Measurements from ENCODE around the gene TBC1D22A.
"Not testable (repeated sequence)": the region's sequence is repeated elsewhere in the genome, so short reads cannot be mapped to it uniquely, and the experiment has no call there.

TBC1D22A gene

DNA sequence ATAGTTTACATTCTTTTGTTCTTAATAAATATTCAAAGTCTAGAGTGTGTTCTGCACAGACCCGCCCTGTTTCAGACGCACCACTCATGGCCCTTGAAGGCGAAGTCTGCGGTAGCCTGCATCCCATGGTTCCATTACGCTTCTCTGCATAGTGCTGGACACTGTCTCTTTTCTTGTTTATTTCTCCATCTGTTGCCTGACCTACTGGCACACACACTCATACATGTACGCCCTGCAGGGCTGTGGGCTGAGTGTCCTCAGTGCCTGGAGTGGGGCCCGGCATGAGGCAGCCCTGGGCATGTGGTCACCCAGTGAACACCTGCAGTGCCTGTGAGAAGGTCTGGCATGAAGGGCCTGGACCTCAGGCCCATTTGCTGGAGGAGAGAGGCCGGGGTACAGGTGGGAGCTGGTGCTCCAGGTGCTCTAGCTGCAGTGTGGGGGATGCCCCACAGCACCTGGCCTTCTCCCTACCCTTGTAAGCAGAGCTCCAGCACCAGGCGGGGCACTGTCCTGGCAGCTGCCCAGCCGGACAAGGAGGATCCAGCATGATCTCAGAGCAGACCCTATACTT is 404.1 kb downstream of the TBC1D22A start:
- no peak for DNase-seq

DNA sequence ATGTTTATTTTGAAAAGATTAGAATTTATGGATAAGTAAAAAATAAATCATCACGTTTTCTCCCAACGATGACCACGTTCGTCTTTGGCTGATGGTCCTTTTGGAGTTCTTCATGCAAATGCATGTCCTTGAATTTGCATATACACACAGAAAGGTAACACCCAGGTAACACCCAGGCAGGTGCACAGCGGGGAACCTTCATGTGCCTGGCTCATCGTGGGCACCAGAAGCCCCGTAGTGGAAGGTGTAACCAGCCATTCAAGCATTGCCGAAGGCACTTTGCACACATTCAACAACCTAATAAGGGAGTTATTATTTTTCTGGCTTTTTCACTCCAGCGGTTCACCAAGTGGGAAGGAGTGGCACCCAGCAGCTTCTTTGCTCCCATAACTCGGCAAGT is 404.6 kb downstream of the TBC1D22A start:
- no peak for DNase-seq

DNA sequence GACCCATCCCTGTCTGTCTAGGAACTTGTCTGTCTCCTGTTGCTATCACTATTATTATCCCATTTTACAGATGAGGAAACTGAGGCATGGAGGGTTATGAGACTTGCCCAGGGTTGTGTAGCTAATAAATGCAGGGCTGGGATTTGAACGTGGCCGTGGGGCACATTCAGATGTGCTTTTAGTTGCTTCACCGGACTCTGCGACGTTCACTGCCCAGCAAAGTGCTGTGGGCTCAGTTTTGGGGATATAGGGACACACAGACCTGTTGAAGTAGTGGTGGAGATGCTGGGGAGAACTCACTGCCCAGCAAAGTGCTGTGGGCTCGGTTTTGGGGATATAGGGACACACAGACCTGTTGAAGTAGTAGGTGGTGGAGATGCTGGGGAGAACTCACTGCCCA is 405.5 kb downstream of the TBC1D22A start:
- DNase-seq: not testable (repeated sequence)

DNA sequence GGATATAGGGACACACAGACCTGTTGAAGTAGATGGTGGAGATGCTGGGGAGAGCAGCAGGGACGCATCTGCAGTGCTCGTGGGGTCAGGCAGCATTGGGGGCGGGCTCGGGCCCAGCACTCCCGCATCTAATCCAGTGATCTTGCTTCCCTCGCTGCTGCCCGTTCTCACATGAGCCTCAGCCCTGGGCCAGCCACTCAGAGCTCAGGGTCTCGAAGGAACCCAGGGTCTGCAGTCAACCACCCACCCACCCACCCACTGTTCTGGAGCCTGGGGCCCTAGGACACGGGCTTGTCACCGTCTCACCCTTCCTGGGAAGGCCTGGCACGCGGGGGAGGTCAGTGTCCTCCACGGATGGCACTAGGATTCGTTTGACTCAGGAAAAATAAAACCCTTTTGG is 406.0 kb downstream of the TBC1D22A start:
- no peak for DNase-seq

DNA sequence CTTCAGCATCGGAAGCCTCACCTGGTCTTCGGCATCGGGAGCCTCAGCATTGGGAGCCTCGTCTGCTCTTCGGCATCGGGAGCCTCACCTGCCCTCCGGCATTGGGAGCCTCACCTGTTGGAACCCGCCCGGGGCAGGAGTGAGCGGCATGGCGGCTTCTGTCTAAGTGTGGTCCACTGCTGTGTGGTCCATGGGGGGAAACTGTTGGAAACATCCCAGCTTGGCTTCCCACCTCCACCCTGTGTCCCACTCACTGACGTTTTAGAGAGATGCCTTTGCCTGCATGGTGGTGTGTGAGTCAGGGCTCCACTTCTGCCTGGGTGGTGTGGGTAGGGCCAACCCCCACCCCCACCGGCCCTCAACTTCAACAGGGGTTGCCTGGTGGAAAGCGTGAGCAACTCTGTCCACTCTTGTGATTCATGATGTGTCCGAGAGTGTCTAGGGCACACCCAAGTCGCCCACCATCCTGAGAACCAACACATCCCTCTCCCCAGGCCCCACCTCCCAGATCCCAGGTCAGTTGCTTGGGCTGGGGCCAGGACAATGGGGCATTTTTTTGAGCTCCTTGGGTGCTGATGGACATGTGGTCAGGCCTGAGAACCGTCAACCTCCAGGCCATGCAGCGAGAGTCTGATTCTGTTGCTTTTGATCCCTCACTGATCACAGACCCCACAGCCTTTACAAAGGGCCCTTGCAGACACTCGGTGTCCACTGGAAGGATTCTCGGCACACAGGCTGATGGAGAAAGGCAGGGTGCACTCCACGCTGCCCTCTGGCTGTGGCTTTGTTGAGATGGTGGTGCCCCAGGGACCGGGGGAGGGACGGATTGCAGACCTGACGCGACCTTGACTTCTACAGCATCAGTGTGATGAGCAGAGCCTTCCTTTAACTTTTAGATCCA is 406.7 kb downstream of the TBC1D22A start:
- no peak for DNase-seq

DNA sequence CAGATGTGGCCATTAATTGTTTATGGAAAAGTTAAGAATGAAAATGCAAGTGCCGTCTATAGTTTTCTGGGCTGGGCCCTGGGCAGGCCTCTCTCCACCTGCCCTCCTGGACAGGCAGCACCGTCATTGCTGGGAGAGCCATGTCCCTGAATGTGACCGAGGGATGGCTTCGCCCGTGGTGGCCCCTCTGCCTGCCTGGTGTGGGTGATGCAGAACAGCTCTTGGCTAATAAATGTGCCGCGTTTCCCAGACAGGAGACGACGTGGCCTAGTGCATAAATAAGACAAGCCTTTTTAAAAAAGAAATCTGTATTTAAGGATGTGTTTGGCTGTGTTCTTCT is 407.3 kb downstream of the TBC1D22A start:
- no peak for DNase-seq

DNA sequence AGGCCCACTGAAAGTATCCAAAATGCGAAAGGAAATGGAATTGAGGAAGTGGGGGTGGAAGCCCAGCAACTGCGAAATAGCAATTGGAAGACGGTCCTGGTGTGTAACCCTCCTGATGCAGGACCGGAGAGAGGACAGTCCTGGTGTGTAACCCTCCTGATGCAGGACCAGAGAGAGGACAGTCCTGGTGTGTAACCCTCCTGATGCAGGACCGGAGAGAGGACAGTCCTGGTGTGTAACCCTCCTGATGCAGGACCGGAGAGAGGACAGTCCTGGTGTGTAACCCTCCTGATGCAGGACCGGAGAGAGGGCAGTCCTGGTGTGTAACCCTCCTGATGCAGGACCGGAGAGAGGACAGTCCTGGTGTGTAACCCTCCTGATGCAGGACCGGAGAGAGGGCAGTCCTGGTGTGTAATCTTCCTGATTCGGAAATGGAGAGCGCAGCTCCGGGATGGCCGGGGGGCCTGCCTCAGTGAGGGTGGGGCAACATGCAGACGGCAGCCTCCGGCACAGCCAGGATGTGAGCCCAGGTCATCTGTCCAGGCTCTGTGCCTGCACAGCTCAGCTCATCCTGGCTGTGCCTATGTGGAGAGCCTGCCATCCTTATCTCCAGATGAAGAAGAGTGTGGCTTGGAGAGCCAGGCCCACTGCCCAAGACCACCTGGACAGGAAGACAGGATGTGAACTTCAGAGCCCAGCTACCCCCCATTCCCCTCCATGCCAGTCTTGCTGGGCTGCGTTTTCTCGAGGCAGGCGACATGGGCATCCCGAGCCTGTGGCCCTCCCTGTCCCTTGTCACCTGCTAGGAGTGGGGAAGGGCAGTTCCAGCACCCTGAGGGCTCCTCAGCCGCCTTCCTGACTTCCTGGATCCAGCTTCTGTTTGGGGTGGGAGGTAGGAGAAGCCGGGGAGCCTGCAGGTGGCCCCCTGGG is 408.3 kb downstream of the TBC1D22A start:
- DNase-seq: not testable (repeated sequence)

DNA sequence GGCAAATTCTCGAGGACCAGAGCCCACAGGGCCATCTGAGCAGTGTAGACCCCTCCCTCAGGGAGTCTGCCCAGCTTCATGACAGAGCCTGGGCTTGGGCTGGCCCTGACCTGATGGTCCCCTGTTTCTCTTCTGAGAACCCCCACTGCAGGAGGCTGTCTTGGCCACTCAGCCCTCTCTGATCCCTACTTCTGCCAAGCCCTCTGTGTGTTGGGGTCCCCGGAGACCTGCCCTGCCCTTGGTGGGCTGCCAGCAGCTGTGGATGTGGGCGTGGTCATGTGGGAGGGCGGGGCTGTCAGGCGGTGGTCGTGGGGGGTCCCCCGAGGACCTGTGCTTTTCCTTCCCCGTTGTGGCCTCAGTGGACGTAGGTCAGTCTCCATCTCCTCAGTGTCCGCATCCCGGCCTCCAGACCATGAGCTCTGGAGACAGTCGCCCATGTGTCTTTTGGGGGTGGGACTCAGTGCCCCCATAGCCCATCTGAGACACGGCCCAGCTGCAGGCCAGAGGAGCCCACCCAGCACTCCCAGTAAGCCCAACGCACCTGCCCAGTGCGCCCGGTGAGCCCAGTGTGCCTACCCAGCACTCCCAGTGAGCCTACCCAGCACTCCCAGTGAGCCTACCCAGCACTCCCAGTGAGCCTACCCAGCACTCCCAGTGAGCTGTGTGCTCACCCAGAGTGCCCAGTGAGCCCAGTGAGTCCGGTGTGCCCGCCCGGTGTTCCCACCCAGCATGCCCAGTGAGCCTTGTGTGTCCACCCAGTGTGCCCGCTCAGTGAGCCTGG is 409.2 kb downstream of the TBC1D22A start:
- no peak for DNase-seq

DNA sequence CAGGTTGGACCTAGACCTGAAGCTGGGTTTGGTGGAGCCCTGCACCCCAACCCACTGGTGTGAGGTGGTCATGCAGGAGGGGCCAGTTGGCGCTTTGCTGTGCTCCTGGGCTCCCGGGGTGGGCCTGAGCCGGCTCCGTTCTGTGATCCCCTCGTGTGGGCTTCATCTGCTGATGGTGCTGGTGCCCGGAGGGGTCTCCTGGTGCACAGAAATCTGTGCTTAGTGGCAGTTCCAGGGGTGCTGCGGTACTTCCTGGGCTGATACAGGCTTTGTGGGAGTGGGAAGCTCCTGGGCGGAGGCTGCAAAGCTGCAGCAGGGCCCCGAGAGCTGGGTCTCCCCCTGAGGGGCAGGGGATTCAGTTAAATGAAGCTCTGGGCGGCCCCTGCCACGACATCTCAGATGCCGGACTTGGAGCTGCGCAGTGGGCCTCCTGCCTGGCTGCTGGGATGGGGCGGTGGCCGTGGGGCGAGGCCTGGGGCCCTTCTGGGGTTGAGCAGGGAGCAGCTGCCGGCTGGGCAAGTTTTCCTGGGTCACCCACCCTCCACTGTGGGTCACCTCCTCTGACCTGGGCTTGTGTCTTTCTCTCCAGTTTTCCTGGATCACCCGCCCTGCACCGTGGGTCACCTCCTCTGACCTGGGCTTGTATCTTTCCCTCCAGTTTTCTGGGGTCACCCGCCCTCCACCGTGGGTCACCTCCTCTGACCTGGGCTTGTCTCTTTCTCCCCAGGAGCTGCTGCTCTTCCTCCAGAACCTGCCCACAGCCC is 410.5 kb downstream of the TBC1D22A start:
- no peak for DNase-seq

DNA sequence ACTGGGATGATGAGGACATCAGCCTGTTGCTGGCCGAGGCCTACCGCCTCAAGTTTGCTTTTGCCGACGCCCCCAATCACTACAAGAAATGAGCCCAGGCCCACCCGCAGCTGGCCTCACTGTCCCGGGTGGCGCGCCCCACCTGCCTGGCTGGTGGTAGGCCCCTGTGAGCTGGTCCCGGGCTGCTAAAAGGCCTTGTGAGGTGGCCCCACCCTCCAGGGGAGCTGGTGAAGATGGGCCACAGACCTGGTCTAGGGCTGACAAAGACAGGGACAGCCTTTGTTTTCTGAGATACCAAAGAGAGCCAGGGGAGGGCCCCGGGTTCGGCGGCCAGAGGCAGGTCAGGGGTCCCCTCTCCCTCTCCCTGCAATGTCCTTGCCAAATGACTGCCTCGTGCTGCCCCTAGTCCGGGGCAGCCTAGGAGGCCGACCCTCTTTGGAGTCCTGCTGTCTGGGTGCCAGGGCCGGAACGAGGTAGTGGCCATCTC is 411.1 kb downstream of the TBC1D22A start:
- DNase-seq: no peak

DNA sequence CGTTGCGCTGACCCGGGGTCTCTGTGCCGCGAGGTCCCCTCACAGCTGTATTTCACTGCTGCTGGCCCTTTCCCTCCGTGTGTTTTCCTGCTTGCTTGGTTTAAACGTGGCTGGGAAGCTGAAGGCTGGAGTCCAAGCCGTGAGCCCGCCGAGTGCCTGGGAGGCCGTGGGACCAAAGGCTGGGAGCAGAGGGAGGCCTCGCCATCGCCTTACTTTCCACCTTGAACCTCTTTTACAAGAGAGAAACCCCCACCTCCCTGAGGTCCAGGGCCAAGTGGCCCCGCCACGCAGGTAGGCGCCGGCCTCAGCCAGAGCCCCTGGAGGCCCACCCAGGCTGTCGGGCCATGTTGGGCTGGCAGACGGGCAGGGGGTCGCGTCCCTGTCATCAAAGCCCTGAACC is 411.6 kb downstream of the TBC1D22A start:
- DNase-seq: no peak

DNA sequence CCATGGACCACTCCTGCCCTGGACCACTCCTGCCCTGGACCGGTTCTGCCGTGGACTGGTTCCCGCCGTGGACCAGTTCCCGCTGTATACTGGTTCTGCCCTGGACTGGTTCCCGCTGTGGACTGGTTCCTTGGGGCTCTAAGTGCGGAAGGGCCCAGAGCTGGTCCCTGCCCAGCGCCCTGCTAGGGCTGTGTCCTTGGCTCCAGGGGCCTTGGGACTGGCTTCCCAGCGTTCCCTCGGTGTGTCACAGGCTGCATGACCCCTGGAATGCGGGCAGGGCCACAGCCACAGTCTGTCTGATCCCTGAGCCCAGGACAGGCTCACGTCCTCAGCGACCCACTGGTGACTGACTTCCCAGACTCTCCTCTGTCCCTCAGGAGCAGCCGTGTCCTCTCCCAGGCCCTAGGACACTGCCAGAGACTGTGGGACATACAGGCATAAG is 412.2 kb downstream of the TBC1D22A start:
- DNase-seq: no peak

DNA sequence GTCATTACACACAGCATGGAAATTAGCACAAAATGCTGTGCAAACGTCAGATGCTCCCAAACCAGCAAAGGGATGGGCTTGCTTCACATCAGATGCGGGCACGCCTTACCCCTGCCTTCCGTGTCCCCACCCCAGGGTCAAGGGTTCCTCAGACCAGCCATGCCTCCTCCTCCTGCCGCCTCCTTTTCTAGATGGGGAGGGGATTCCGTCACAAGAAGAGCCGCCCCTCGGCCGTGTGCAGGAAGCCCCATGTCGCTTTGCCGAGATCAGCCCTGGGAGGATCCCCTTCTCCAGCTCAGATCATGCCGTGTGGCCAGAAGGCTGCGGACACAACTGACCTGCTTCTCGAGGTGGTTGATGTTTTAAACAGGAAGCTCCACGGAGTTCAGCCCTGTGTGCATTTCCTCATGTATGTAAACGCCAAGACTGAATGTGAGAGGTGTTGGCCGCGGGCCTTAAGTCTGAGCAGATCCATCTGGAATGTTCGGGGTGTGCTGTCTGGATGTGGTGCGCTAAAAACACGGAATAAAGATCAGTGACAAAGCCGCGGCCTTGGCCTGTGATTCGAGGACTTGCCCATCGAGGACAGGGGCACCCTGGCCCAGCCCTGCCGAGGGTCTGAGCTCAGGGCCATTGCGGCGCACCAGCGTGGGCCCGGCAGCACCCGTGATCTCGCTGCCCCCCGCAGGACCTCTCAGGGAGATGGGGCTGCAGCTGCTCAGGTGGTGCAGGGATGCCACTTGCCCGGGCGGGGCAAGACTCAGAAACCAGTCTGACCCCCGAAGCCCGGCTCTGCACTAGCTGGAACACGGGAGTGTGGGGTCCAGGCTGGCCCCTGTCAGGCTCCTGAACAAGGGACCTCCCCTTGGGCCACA is 412.9 kb downstream of the TBC1D22A start:
- no peak for DNase-seq

DNA sequence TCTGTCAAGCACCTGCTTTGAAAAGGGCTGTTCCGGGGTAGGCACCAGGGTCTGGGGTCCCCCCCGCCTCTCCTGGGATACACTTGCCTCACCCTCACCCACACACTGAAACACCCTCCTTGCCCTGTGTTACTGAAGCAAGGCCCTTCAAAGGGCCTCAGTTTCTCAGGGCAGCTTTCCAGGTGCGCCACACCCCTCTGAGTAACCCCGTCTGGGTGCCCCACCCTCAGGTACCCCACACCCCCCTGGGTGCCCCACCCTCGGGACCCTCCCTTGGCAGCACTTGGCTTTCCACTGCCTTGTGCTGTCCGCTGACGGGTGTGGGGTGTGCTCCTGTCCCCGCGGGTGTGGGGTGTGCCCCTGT is 413.6 kb downstream of the TBC1D22A start:
- no peak for DNase-seq

DNA sequence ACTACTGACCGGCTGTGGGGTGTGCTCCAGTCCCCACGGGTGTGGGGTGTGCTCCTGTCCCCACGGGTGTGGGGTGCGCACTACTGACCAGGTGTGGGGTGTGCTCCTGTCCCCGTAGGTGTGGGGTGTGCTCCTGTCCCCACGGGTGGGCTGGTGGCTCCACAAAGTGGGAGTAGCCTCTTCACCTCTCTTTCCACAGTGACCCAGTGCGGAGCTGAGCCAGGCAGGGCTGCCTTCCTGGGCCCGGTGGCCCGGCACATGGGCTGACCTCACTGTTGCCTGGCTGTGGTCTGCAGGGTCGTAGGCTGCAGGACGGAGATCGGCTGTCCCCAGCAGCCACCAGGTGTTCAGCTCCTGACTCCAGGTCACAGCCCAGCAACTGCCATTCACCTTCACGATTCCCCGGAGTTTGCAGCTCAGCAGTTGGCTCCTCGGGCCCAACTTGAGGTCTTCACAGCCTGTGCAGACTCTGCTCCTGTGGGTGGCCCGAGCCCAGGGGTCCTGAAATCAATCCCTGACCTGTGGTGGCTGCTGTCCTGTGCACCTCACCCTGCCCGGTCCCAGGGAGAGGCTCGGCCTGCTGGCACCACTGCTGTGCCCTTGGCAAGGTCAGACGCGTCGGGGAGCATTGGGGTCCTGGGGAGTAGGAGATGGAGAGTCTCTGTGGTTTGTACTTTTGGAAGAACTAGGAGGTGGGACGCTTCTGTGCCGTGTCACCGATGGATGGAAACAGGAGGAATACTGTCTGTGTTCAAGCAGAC is 414.3 kb downstream of the TBC1D22A start:
- DNase-seq: no peak

DNA sequence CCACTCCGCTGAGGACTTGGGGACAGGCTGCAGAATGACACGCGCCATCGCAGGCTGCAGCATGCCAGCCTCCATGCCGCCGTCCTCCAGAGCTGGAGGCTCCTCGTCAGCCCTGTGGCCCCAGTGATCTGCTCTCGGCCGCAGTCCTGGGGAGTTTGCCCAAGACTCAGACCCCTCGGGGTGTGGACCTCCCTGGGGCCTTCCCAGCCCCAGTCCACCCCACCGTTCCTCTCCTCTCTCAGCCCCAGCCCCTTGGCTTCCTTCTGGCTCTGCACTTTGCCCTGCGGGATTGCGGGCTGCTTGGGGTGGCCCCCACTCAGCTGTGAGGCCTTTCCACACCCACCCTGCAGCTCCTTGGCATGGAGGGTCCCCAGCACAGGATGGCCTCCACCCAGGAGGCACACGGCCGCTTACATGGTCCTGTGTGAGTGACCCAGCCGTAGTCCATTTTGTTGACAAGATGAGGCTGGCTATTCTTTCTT is 414.9 kb downstream of the TBC1D22A start:
- no peak for DNase-seq

DNA sequence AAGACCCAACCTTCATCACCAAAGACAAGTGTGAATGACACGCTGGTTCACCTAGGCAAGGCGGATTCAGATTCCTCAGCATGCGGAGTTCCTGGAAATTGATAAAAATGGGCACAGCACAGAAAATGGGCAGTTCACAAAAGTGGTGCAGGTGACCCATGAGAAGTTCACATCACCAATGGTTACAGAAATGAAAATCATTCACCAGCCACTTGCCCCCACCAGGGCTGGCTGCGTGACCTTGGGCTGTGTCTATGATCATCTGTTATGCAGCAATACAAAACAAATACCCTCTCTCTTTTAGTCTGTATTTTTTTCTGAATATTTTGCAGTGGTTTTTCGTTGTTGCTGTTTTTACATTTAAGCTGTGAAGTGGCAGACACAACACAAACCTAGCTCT is 415.9 kb downstream of the TBC1D22A start:
- no peak for DNase-seq

DNA sequence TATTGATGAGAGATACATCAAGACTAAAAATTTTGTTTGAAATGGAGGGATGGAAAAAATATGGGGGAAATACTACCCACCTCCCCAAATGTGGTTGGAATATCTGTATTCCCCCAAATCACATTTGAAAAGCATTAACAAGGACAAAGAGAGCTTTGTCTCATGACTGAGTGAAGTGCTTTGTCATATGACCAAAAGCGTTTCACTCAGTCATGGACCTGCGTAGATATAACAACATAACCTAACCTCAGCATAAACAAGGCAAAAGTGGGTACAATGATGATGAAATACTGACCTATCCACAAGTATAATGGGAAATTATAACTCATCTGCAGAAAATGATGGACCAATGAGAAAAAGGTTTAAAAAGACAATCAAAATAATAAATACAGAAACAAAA is 418.3 kb downstream of the TBC1D22A start:
- no peak for DNase-seq

DNA sequence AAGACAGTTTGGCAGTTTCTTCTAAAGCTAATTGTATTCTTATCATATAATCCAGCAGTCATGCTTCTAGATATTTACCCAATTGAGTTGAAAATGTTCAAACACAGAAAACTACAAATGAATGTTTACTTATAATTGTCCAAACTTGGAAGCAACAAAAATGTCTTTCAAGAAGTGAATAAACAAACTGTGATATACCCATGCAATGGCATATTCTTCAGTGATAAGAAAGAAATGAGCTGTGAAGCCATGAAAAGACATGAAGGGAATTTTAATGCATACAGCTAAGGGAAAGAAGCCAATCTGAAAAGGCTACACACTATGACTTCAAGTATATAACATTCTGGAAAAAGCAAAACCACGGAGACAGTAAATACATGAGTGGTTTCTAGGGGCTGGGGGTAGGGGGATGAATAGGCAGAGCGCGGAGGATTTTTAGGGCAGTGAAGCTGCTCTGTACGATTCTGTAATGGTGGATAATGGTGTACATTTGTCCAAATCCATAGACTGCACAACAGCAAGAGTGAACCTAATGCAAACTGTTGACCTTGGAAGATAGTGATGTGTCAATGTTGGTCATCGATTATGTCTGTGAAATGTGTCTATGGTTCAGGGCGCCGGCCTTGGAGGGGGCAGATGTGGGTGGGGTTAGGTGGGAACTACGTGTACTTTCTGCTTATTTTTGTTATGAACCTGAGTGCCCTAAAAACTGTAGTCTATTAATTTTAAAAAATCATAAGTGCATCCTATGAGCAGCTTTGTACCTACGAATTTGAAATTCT is 424.9 kb downstream of the TBC1D22A start:
- DNase-seq: no peak
